ENCODE data around the gene DSC1. TPM values are rescaled to one million over a fixed set of nuclear protein-coding genes. Genes with fewer than 3 reads are reported as not detected.

The DSC1 gene
- total and polyA plus RNA-seq, 2 of the 4 experiments (the other 2 are of a cell fraction), result not detected

DNA sequence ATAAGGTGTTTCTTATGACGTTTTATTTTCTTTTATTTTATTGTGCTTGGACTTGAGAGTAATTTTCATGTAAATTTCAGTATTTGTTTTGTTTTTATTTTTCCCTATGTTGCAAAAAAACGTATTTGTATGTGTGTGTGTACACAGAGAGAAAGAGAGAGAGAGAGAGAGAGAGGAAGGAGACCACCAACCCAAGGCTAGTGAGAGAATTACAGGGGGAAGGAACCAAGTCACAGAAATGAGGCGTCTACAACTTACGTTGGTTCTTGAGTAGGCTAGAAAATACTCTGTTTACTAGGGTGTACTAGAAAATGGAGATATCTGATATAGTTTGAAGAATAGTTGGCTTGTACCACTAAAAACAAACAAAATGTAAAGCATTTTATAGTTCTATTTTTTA lies 7.7 kb upstream of the DSC1 start:
- Histone ChIP-seq H3K9me1 (ENCODE audit: insufficient read depth, low read length) (no peaks in the 10 kb centered on the region), H3K27ac (ENCODE audit: insufficient read depth, low read length) (no peak overlapping the region), H3K18ac (ENCODE audit: low read depth, low read length) (no peak overlapping the region), H3K4me2 (ENCODE audit: low read depth, low read length) (no peak overlapping the region), H3K56ac (ENCODE audit: extremely low read depth, insufficient read depth, low read length) (no peak overlapping the region), H4K20me1 (ENCODE audit: insufficient read depth, low read length) (no peaks in the 10 kb centered on the region), H3K9ac (ENCODE audit: low read depth, low read length) (no peak overlapping the region), H4K5ac (ENCODE audit: low read depth, low read length) (no peak overlapping the region), H2AK5ac (ENCODE audit: low read depth, low read length) (no peak overlapping the region), H2BK20ac (ENCODE audit: low read depth, low read length) (no peak overlapping the region), H2AK9ac (replicated peaks; ENCODE audit: low read depth, low read length, poor library complexity) (no peak overlapping the region), H2BK5ac (ENCODE audit: low read depth, low read length, poor library complexity, severe bottlenecking) (no peak overlapping the region), H3K9me3 (ENCODE audit: control insufficient read depth, insufficient read depth, low read length) (0 out of 2 replicates have a peak, but pooled peaks cover 2% of the 10 kb centered on the region), H3K27me3 (ENCODE audit: control insufficient read depth, insufficient read depth, low read length) (no peaks in the 10 kb centered on the region), H3K4me1 (ENCODE audit: control insufficient read depth, insufficient read depth, low read length) (no peaks in the 10 kb centered on the region), H3K4ac (ENCODE audit: low read depth, low read length) (no peak overlapping the region), H3K14ac (replicated peaks; ENCODE audit: low read depth, low read length) (no peak overlapping the region), H3K79me1 (ENCODE audit: low read depth in 1 of 2, low read length in 2 of 2) (no peaks in the 10 kb centered on the region), H2BK120ac (ENCODE audit: low read depth, low read length) (no peak overlapping the region), H2AFZ (replicated peaks; ENCODE audit: low read length, poor library complexity) (no peak overlapping the region), H3K36me3 (ENCODE audit: control insufficient read depth, insufficient read depth, low read length) (no peaks in the 10 kb centered on the region), H4K8ac (ENCODE audit: low read depth in 2 of 2, low read length in 2 of 2) (no peak overlapping the region), H3K4me3 (ENCODE audit: insufficient read depth, low read depth, low read length) (no peak overlapping the region), H3K23ac (ENCODE audit: low read depth, low read length) (no peak overlapping the region), H4K91ac (ENCODE audit: insufficient read depth, low read depth, low read length) (no peak overlapping the region), H2BK15ac (ENCODE audit: low read depth, low read length) (no peak overlapping the region)
- intact Hi-C loops (cut with micrococcal nuclease) (no loop called here), dilution Hi-C loops (cut with HindIII; ENCODE audit: low sequenced_read_pairs, unreplicated experiment) (no loop called here), in situ Hi-C loops (cut with MboI; ENCODE audit: low sequenced_read_pairs) (no loop called here)
- POLR2A ChIA-PET (ENCODE audit: unreplicated experiment), result no interaction called here
- BruUV-seq (replicated peaks), result no TSS peak
- ATAC-seq (ENCODE audit: low read depth) (no peak), DNase-seq (no peak)
- WGBS, 2 experiments (ENCODE audit: extremely low coverage in 2 of 2, insufficient read length in 1 of 2), result 0% methylated on average over 1 of the region's 4 CpGs; no CpG with 5 or more reads in 1 of the 2 experiments
- CTCF ChIA-PET, result interaction anchor here (0.6 kb wide), 1 partner anchor 56 kb away, joined by 5 read pairs; no protein-coding TSS in a partner anchor
- TF ChIP-seq, protein P1, sequence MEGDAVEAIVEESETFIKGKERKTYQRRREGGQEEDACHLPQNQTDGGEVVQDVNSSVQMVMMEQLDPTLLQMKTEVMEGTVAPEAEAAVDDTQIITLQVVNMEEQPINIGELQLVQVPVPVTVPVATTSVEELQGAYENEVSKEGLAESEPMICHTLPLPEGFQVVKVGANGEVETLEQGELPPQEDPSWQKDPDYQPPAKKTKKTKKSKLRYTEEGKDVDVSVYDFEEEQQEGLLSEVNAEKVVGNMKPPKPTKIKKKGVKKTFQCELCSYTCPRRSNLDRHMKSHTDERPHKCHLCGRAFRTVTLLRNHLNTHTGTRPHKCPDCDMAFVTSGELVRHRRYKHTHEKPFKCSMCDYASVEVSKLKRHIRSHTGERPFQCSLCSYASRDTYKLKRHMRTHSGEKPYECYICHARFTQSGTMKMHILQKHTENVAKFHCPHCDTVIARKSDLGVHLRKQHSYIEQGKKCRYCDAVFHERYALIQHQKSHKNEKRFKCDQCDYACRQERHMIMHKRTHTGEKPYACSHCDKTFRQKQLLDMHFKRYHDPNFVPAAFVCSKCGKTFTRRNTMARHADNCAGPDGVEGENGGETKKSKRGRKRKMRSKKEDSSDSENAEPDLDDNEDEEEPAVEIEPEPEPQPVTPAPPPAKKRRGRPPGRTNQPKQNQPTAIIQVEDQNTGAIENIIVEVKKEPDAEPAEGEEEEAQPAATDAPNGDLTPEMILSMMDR (conservative IDR thresholded peaks at IDR 0.05; ENCODE audit: low read depth, low read length), result no peak
- TF ChIP-seq RCOR1 (IDR thresholded peaks at IDR 0.05; ENCODE audit: insufficient replicate concordance, low read length) (no peak), MAFK (IDR thresholded peaks at IDR 0.05; ENCODE audit: low read depth, low read length) (no peak), POLR2A (IDR thresholded peaks at IDR 0.05; ENCODE audit: low read depth, low read length) (no peak), RFX5 (IDR thresholded peaks at IDR 0.05; ENCODE audit: low read depth, low read length) (no peak), NFE2L2 (IDR thresholded peaks at IDR 0.05; ENCODE audit: low read depth, low read length) (no peak), ELK1 (IDR thresholded peaks at IDR 0.05; ENCODE audit: borderline replicate concordance, low read depth, low read length) (no peak), CHD1 (IDR thresholded peaks at IDR 0.05; ENCODE audit: low read depth, low read length) (no peak), FOS (IDR thresholded peaks at IDR 0.05; ENCODE audit: low read depth, low read length) (no peak), CEBPB (IDR thresholded peaks at IDR 0.05; ENCODE audit: low read depth, low read length) (no peak)
